Stimulated activated CD4-positive, alpha-beta T cell treated with anti-CD3 and anti-CD28 coated beads, Interleukin-1b, Interleukin-23, amount 100 ng/mL, for 48 hours (primary cell): ENCODE results near the gene TAF4.

ENCODE experiments used
- DNase-seq: peaks from one replicate; pipeline ENCODE4 v3.0.0-alpha.2; 2020

The TAF4 gene

GRCh38 chr20:61940976-61941720 lies 124.5 kb downstream of the TAF4 start:
- DNase-seq = no peak

GRCh38 chr20:61940491-61940890 lies 125.2 kb downstream of the TAF4 start:
- DNase-seq = no peak

- DNase-seq = no peak
Observed at GRCh38 chr20:61939691-61940360, 125.9 kb downstream of the TAF4 start.

GRCh38 chr20:61938839-61939690 lies 126.6 kb downstream of the TAF4 start:
- no peak for DNase-seq

GRCh38 chr20:61937963-61938838 lies 127.5 kb downstream of the TAF4 start:
- DNase-seq = no peak

- DNase-seq = no peak
Observed at GRCh38 chr20:61937146-61937962, 128.3 kb downstream of the TAF4 start.

DNA sequence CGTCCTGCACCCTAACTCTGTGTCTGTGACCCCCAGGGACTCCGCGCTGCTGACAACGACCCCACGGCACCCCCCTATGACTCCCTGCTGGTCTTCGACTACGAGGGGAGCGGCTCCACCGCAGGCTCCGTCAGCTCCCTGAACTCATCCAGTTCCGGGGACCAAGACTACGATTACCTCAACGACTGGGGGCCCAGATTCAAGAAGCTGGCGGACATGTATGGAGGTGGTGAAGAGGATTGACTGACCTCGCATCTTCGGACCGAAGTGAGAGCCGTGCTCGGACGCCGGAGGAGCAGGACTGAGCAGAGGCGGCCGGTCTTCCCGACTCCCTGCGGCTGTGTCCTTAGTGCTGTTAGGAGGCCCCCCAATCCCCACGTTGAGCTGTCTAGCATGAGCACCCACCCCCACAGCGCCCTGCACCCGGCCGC lies 129.0 kb downstream of the TAF4 start:
- no peak for DNase-seq

- DNase-seq = no peak
Observed at GRCh38 chr20:61935926-61936700, 129.6 kb downstream of the TAF4 start.

DNA sequence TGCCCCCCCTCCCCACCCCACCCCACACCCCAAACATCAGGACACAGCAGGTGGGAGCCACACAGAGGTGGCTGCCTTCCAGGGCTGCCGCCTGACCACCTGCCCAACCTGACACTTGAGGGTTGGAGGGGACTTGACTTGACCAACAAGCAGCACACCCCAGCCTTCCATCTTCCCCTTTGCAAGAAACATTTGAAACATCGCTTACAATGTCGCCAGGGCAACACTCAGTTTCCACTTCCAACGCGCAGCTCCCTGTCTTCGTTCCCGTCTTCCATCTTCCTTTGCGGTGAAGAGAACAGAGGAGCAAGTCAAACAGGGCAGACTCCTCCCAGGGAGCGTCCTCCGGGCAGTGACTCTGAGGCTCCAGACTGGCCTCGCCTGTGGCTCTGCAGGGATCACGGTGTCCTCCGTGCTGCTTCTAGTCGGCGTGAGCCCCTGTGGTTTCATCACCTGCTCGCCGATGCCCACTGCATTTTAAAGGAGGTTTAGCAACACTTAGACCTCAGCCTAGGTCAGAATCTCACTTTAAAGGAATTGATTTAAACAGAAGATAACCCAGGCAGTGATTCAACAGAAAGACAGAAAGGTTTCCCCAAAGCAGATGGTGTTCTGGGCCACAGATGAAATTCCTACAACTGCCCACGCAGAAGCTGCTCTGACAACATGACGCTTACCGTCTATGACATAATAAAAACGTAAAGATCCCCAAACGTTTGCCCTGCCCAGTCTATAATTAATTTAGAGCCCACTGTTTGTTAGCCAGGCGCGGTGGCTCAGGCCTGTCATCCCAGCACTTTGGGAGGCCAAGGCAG lies 130.8 kb downstream of the TAF4 start:
- no peak for DNase-seq

DNA sequence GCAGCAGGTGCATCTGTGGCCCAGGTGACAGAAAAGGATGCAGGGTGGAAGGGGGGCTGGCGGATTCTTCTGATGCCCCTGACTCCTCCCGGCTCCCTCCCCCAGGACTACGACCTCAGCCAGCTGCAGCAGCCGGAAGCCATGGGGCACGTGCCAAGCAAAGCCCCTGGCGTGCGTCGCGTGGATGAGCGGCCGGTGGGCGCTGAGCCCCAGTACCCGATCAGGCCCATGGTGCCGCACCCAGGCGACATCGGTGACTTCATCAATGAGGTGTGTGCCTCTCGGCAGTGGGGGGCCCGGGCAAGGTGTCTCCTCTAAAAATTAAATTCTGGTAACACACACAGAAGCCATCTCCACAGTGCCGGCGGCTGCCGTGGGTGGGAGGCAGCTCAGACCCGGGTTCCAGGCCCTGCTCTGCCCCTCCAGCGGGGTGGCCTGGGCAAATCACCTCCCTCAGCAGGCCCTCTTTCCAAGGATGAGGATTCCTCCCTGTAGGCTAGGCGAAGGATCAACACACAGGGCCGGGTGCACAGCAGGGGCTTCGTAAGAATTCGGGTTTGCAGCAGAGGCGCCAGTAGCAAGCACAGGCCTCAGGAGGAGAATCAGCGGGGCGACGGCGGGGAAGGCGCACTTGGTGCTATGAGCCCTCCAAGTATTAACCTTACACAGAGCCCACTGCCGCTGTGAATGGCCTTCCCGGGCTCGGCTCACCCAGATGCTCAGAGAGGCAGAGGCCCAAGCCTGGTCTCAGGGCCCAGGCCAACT lies 131.5 kb downstream of the TAF4 start:
- DNase-seq = no peak

DNA sequence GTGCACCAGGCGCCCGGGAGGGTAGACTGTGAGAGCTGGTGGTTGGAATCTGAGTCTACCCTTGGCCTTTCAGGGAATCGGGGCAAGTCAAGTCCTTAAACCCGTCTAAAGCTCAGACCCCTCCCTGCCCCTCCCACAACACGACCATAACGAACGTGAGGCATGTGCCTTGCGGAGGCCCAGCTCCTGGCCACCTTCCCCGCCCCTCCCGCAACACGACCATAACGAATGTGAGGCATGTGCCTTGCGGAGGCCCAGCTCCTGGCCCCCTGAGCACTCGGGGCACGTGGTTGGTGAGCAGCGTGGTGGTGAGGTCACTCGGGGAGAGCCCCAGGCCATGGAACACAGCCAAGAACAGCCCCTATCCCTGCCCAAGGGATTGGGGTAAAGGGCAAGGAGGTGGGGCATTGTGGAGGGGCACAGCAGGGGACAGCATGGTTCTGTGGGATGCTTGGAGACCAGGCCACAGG lies 132.2 kb downstream of the TAF4 start:
- DNase-seq = no peak

DNA sequence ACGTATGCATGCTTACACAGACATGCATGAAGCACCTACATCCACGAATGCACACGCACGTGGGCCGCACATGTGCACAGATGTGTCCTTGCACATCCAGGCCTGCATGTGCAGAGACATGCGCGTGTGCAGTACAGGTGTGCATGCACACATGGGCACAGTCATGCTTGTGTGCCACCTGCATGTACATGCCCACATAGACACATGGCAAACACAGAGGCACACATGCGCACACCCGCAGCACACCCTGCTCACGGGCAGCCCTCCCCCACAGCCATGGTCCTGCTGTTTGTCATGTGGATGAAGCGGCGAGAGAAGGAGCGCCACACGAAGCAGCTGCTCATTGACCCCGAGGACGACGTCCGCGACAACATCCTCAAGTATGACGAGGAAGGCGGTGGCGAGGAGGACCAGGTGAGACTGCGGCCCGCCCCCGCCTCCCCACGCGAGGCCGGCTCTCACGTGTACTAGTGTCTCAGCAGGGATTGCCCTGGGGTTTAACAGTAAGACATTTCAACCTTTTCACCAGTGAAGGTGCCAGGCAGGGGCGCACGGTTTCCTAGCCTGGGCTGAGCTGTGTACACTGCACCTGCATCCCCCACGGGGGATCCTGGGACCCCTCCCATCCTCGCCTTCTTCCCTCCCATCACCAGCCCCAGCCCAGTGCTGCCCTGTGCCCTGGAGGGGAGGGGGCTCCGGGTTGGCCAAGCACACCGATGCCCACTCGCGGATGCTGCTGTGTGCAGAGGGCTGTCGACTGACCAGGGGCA lies 132.8 kb downstream of the TAF4 start:
- DNase-seq = no peak

GRCh38 chr20:61932199-61932592 lies 133.5 kb downstream of the TAF4 start:
- no peak for DNase-seq

GRCh38 chr20:61931476-61932198 lies 134.0 kb downstream of the TAF4 start:
- DNase-seq = no peak

DNA sequence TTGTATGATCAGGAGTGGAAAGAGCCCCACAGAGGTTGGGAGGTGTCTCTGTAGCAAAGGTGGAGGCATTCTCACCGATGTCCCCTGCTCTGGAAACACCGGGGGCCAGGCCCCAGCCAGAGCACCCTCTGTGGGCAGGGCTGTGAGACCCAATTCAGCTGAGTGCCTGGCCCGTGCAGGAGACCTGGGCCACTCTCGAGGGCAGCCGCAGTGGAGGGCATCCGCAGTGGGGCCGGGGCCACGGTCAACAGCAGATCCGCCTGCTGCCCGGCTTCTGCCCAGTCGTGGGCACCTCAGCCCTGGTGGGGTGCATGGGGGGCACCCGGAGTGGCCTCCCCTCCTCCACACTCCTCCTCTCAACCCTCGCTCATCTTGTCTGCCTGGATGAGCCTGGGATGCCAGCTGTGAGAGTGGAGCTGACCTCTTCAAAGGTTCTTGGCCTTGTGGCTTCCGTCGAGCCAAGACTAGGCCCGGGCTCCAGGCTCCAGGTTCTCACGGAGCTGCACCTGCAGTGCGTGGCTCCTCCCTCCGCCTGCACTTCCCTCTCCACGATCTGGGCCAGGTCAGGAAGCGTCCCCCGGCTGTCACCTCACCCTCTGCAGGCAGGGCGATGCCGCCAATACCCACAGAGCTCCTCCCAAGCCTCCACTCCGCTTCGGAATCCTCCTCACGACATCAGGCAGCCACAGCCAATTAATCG lies 134.8 kb downstream of the TAF4 start:
- DNase-seq = no peak

DNA sequence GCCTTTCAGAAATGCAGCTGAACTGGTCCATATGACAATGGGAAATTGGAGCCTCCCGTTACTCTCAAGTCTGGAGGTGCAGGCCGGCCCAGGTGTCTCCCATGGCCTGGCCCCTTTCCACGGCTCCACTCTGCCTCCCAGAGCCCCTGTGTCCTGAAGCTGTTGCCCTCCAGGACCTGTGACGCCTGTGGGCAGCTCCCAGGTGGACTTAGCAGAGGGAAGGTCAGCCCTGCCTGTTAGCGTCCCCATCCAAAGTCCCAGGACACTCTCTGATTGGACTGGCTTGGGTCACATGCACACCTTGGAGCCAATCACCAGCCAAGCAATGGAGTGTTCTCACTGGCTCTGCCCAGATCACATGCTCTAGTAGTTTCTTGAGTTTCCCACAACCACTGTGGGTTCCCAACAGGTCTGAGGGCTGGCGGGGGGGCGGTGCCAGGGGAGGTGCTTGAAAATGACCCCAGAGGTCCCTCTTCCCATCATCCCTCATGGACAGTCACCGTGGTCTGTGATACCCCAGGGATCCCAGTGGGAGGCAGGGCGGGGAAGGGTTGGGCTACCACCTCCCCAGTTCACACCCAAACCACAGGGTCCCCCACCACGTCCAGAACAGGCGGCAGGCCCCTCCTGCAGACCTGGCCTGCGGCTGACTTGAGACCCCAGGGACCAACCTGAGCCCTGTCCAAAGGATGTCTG lies 135.6 kb downstream of the TAF4 start:
- no peak for DNase-seq
